ENCODE data around the gene HYAL2.

HYAL2 gene

DNA sequence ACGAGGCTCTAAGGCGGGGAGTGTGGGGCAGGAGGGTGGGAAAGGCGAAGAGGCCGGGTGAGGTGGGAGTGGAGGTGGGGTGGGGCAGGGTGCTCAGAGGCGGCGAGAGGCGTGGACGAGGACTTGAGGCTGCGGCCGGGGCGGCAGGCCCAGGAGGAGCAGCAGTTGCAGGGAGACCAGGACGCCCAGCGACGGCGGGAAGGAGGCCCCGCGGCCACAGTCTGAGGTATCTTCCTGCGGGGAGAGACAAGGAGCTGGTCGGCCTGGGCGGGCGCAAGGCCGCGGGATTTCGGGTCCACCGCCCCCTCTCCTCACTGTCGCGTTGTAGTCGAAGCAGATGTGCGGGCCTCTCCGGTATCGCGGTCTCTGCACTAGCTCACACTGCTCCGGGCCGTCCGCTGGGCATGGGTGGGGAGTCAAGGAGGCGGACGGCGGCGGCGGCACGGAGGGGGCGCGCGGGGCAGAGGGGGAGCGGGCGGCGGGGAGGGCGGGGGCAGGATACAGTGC, 42.1 kb upstream of the HYAL2 start:
- TF ChIP-seq, protein P1, sequence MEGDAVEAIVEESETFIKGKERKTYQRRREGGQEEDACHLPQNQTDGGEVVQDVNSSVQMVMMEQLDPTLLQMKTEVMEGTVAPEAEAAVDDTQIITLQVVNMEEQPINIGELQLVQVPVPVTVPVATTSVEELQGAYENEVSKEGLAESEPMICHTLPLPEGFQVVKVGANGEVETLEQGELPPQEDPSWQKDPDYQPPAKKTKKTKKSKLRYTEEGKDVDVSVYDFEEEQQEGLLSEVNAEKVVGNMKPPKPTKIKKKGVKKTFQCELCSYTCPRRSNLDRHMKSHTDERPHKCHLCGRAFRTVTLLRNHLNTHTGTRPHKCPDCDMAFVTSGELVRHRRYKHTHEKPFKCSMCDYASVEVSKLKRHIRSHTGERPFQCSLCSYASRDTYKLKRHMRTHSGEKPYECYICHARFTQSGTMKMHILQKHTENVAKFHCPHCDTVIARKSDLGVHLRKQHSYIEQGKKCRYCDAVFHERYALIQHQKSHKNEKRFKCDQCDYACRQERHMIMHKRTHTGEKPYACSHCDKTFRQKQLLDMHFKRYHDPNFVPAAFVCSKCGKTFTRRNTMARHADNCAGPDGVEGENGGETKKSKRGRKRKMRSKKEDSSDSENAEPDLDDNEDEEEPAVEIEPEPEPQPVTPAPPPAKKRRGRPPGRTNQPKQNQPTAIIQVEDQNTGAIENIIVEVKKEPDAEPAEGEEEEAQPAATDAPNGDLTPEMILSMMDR (IDR thresholded peaks at IDR 0.05; ENCODE audit: low read depth, low read length): no peak
- peak overlapping the region; percentile 44 for H3K4me3 ChIP-seq (ENCODE audit: low read depth, low read length)

DNA sequence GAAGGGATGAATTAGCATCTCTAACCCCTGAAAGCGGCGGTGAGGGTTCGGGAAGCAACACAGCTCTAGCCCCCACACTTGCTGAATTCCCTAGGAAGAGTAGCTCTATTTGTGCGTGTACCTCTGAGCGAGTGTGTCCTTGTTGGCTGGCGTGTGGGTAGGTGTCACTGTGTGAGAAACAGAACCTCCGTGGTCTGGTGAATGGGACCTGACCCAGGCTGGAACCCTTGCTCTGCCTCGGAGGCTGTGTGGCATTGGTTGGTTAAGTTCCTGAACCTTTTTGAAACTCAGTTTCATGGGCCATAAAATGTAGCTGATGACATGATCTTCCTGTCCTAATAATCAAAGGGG, 37.2 kb upstream of the HYAL2 start:
- no peak overlapping the region for H3K4me3 ChIP-seq (ENCODE audit: low read depth, low read length)
- TF ChIP-seq, protein P1 (IDR thresholded peaks at IDR 0.05; ENCODE audit: low read depth, low read length): no peak

DNA sequence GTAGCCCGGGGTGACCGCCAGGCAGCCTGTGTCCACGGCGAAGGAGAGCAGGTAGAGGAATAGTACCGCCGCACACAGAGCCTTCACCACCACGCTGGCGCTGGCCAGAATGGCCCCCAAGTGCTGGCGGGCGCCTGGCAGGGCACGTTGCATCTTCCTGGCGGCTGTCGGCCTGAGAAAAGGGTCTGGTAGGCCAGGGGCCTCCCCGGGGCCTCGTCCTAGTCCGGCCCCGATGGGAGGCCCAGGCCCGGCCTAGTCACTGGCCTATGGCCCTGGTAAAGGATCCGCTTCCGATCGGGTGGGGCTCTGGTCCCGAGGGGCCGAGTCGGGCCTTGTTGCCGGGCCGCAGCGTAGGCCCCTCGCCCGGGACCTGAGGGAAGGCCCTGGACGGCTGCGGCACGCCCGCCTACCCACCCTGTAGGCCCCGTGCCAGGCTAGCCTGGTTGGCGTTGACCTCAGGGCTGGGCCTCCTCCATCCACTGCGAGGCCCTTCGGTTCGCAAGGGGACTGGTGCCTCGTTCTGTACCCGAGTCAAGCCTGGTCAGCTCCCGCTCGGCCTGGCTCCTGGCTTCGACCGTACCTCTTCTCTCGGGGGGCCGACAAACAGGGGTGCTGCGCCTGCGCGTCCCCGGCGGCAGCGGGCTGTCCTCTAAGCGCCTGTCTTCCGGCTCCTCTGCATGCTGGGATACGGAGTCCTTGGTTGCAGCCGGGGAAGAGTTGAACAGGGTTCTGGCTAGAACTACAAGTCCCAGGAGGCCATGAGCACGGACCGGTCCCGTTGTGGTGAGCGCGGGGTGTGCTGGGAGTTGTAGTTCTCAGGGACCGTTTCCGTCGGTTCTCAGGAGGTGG, 36.6 kb upstream of the HYAL2 start, which contains the start of gene TMEM115:
Gene TMEM115, minus strand, starts transcription at position 611 of the 849 bp plus-strand sequence. Its CDS starts 458 bp downstream, at position 153.
- TF ChIP-seq, protein P1 (IDR thresholded peaks at IDR 0.05; ENCODE audit: low read depth, low read length): no peak

DNA sequence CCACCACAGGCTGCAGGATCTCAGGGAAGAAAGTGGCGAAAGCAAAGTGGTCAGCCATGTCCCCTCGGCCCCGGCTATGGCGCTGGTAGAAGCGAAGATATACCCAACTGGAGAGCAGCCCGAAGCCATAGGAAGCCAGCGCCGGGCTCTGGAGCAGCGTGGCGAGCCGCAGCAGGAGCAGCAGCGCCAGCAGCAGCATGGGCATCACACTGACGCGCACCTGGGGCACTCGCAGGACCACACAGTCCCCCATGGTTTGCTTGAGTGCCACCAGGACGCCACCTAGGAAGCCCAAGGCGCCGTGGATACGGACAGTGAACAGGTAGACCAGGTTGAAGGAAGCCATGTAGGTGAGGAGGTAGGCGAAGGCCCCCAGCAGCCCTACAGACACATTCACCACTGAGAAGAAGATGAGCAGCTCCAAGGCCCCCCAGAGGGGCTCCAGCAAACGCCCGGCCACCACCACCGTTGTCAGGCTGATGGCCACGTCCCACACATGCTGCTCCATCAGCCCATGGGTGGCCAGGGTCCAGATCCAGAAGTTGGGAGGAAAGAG, 35.9 kb upstream of the HYAL2 start:
- TF ChIP-seq, protein P1 (IDR thresholded peaks at IDR 0.05; ENCODE audit: low read depth, low read length): no peak
- H3K4me3 ChIP-seq (ENCODE audit: low read depth, low read length): peak overlapping the region; percentile 90

More for the DNA sequence above, 36.6 kb upstream of the HYAL2 start, which contains the start of gene TMEM115:
- H3K4me3 ChIP-seq (ENCODE audit: low read depth, low read length): peak within 1 kb of the TSS; percentile 90

DNA sequence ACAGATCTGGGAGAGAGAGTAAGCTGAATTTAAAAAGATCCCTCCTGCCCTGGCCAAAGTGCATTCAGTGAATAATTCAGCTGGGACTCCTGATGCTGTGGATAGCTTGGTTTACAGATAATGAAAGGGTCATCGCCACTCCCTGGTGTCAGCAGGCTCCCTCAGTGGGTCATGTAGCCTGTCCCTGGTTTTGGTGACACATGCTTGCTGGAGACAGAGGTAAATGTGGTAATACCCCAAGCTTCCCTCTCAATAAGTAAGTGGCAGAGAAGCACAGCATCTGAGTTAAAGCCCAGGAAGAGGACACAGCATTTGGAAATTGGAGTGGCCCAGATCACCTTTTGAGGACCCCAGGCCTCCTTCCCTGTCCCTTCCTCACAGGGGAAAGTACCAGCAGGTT, 34.9 kb upstream of the HYAL2 start:
- TF ChIP-seq, protein P1 (IDR thresholded peaks at IDR 0.05; ENCODE audit: low read depth, low read length): no peak
- H3K4me3 ChIP-seq (ENCODE audit: low read depth, low read length): peak overlapping the region; percentile 90

DNA sequence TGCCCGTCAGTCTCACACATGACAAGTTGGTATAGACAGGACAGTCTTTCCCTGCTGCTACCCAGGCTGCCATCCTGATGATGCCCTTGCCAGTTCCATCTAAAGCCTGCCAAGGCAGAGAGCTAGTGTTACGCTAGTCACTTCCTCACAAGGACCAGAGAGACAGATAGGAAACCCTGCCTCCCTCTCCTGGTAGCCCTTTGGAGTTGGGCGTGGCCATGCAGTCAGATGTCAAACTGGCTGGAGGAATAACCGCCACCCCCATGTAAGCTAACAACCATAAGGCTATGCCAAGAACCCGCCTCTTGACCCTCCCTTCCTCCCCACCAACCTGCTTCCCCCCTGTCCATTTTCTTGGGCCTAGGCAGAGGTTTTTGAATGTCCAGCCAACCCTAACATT, 34.0 kb upstream of the HYAL2 start:
- peak overlapping the region; percentile 90 for H3K4me3 ChIP-seq (ENCODE audit: low read depth, low read length)
- TF ChIP-seq, protein P1 (IDR thresholded peaks at IDR 0.05; ENCODE audit: low read depth, low read length): no peak

Measured in WI38 (cell line).